Activated T-cell treated with anti-CD3 and anti-CD28 coated beads for 24 hours (primary cell): ENCODE measurements around the gene APBB3.
"Not testable (repeated sequence)": the region's sequence is repeated elsewhere in the genome, so short reads cannot be mapped to it uniquely, and the experiment has no call there.

ENCODE experiments used
- DNase-seq: peaks from one replicate; pipeline ENCODE4 v3.0.0-alpha.2; 2020; ENCODE audit warnings: low read depth

APBB3 gene, protein sequence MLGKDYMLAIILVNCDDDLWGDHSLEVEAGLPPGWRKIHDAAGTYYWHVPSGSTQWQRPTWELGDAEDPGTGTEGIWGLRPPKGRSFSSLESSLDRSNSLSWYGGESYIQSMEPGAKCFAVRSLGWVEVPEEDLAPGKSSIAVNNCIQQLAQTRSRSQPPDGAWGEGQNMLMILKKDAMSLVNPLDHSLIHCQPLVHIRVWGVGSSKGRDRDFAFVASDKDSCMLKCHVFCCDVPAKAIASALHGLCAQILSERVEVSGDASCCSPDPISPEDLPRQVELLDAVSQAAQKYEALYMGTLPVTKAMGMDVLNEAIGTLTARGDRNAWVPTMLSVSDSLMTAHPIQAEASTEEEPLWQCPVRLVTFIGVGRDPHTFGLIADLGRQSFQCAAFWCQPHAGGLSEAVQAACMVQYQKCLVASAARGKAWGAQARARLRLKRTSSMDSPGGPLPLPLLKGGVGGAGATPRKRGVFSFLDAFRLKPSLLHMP

DNA sequence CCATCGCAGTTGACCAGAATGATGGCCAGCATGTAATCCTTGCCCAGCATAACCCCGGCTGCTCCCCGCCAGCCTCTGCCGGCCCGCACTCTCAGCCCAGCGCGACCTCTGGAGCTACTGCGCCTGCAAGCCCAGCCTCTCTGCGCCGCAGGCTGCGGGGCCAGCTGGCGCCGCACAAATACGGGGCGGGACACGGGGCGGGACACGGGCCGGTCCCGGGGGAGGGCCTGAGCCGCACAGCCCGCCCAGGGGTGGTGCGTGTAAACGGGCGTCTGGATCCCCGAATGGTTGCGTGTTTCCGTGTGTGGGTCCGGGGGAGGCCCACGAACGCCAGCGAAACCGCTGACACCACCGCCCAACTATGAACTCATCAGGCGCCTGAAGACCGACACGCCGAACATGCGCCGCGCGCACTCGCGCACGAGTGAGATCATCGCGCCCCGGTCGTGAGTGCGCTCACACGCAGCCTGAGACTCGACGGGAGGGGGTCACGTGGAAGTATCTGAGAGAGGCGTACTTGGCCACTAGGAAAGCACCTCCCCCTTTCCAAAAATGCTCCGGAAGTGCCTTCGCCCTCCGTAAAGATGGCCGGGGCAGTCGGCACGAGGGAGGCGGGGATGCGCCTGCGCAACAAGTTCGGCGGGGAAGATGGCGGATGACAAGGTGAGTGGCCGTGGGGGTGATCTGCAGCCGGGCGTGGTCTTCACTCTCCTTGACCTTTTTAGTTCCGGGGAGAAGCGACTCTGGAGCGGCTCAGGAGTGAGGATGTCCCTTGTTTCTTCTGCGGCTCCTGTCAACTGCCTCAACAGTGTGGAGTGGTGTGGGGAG is at the start of gene APBB3, which contains the start of gene SLC35A4:
TSS of gene APBB3 (minus strand) at position 403 of the 828 bp plus-strand sequence. CDS start at position 50, 353 bp downstream.
TSS of gene SLC35A4 (plus strand) at position 633 of the 828 bp plus-strand sequence. CDS start 2,342 bp downstream, outside the sequence.
- peak; percentile 95 for DNase-seq

GRCh38 chr5:140611020-140611521 is 46.7 kb upstream of the APBB3 start:
- DNase-seq: no peak

DNA sequence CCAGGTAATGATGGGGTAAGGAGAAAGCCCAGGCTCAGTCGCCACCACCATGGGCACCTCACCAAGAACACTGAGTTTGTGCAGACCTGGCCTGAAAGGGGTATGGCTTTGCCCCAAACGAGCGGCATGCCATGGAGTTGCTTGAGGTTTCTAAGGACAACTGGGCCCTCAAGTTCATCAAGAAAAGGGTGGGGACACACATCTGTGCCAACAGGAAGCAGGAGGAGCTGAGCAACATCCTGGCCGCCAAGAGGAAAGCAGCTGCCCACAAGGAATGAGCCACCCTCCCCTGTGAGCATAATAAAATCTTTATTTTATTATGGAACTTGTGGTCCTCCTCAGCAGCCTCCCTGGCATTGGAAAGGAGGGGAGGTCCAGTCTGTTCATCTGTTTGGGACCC is 44.7 kb upstream of the APBB3 start:
- DNase-seq: no peak

DNA sequence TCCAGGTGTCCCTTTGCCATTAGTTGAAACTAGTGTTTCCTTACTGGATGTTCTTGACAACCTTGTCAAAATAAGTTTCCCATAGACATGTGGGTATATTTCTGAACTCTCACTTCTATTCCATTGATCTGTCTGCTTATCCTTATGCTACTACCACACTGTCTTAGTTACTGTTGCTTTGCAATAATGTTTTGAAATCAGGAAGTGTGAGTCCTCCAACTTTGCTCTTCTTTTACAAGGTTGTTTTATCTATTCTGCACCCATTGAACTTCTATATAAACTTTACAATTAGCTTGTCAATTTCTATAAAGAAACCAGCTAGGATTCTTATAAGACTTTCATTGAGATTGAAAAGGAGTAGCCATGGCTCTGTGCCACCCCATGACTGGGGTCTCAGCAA is 44.3 kb upstream of the APBB3 start:
- DNase-seq: no peak

DNA sequence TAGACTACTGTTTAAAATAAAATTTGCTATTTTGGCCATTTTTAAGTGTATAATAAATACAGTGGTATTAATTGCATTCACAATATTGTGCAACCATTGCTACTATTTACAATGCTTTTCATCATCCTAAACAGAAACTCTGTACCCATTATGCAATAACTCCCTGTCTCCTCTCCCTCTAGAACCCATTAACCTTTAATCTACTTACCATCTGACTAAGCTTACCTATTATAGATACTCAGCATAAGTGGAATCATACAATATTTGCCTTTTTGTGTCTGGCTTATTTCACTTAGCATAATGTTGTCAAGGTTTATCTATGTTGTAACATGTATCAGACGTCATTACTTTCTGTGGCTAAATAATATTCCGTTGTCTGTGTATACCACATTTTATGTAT is 42.6 kb upstream of the APBB3 start:
- no peak for DNase-seq

DNA sequence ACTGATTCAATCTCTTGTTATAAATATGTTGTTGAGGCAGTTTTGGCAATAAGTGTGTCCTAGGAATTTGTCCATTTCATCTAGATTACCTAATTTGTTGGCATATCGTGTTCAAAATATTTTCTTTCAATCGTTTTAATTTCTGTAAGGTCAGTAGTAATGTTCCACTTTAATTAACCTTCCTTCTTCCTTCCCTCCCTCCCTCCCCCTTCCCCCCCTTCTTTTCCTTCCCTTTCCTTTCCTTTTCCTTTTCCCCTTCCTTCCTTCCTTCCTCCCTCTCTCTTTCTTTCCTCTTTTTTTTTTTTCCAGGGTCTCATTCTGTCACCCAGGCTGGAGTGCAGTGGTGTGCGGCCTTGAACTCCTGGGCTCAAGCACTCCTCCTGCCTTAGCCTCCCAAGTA is 41.5 kb upstream of the APBB3 start:
- DNase-seq: no peak

- DNase-seq: no peak
Observed at GRCh38 chr5:140603734-140604133, 39.3 kb upstream of the APBB3 start.

GRCh38 chr5:140603446-140603698 is 39.0 kb upstream of the APBB3 start:
- DNase-seq: not testable (repeated sequence)

DNA sequence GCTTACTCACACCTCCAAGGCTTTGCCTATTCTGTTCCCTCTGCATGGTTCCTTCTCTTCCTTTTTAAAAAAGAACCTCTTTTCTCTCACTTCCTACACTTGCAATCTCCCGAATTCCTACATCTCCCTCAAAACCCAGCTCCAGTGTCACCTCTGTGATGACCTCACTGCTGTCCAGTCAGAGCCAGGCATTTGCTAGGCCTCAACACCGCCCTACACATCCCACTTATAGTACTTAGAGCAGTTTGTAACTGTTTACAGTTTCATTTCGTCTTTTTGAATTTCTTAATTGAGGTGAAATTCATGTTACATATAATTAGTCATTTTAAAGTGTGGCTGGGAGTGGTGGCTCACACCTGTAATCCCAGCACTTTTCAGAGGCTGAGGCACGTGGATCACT is 37.7 kb upstream of the APBB3 start:
- DNase-seq: no peak

DNA sequence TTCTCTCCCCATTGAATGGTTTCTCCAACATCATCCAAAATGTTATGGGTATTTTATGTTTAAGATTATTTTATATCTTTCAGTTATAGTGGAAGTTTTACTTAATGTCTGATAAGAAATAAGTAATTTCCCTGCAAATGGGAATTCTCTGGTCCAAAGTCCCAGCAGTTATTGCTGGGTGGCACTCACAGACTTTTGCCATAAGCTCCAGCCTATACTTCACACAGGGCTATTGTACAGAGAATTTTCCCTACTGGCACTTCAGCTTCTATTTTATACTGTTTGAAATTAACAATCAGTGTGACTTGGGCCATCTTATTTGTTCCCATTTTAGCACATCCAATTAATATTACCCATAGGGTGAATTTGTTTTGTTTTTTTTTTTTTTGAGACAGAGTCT is 35.7 kb upstream of the APBB3 start:
- DNase-seq: no peak

- no peak for DNase-seq
Observed at GRCh38 chr5:140598836-140599235, 34.4 kb upstream of the APBB3 start.

DNA sequence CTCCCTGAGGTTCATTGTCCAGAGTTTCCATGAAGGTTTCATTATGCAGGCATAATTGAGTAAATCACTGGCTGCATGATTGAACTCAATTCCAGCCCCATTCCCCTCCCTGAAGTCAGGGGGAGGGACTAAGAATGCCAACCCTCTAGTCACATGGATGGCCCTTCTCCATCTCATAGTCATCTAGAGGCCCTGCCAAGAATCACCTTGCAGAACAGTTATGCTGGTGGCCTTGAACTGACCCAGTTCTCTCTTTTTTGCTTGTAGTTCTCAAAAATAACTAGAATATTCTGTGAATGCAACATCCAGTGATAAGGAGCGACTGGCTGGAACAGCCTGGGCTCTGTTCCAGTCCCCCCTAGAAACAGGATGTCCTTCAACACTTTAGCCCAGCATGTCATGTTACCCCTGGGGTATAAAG is 31.9 kb upstream of the APBB3 start:
- DNase-seq: no peak

- DNase-seq: no peak
Observed at GRCh38 chr5:140595538-140596300, 31.3 kb upstream of the APBB3 start.

GRCh38 chr5:140594169-140594568 is 29.8 kb upstream of the APBB3 start:
- no peak for DNase-seq

DNA sequence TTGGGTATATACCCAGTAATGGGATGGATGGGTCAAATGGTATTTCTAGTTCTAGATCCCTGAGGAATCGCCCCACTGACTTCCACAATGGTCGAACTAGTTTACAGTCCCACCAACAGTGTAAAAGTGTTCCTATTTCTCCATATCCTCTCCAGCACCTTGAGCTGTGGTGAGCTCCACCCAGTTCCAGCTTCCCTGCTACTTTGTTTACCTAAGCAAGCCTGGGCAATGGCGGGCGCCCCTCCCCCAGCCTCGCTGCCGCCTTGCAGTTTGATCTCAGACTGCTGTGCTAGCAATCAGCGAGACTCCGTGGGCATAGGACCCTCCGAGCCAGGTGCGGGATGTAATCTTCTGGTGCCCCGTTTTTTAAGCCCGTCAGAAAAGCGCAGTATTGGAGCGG is 28.7 kb upstream of the APBB3 start:
- not testable (repeated sequence) for DNase-seq

DNA sequence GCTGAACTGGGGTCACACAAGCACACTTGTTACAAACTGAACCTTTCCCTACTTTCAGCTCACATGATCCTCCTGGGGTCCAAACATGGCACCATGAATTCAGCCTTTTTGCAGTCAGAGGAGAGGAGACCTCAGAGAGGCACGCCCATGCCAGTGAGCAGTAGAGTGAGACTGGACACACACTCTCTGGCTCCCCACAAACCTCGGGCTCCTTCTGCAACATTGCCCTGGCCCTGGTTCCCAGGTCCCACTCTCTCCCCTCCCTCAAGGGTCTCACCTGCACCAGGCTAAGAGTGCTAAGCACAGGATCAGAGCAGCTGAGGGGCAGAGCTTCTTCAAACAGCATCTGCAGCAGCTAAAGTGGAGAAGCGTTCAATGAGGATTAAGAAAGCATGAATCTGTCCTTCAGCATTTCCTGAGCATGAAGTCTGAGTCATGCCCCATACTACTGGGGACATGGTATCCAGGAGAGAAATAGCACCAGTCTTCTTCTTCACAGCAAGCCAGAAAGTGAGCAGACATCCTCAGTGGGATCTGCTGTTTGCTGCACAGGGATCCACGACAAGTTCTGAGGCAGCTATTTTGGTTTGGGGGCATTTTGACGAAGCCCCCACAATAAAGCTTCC is 27.5 kb upstream of the APBB3 start:
- DNase-seq: no peak

GRCh38 chr5:140590861-140591260 is 26.5 kb upstream of the APBB3 start:
- no peak for DNase-seq

GRCh38 chr5:140588311-140589070 is 24.1 kb upstream of the APBB3 start:
- no peak for DNase-seq

- DNase-seq: no peak
Observed at GRCh38 chr5:140587495-140587894, 23.1 kb upstream of the APBB3 start.

DNA sequence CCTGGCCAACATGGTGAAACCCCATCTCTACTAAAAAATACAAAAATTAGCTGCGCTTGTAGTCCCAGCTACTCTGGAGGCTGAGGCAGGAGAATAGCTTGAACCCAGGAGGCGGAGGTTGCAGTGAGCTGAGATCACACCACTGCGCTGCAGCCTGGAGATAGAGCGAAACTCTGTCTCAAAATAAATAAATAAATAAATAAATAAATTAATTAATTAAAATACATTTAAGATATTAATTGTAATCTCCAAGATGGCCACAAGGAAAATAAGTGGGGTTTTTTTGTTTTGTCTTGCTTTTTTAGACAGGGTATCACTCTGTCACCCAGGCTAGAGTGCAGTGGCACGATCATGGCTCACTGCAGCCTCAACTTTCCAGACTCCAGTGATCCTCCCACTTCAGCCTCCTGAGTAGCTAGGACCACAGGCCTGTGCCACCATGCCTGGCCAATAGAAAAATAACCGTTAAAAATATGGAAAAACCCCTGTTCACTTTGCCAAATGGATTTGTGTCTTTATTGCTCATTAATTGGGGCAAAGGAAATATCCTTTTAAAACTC is 14.9 kb upstream of the APBB3 start:
- DNase-seq: not testable (repeated sequence)

GRCh38 chr5:140576776-140577201 is 12.4 kb upstream of the APBB3 start:
- no peak for DNase-seq
